Keratinocyte (primary cell): ENCODE measurements around the gene ALG3.

Source experiments
- CTCF ChIP-seq, 3 experiments: IDR thresholded peaks in 1 of 3; conservative IDR thresholded peaks in 1 of 3; optimal IDR thresholded peaks in 1 of 3; 2 replicates in 2 of 3; 3 replicates in 1 of 3; pipeline versions ENCODE3 to v1.5.1; 2011; ENCODE audit warnings: low read length in 3 of 3, mild to moderate bottlenecking in 3 of 3, moderate library complexity in 2 of 3, control low read depth in 1 of 3, inconsistent platforms in 1 of 3; ENCODE audit not compliant: insufficient read depth in 2 of 3; ENCODE audit errors: extremely low read depth in 1 of 3
- EZH2 ChIP-seq: IDR thresholded peaks from one replicate; pipeline ENCODE4 v1.6.1; 2012; ENCODE audit warnings: inconsistent platforms, mild to moderate bottlenecking, low read length, moderate library complexity

GRCh38 chr3:184289426-184289938 is 40.7 kb upstream of the ALG3 start:
- TF ChIP-seq CTCF (optimal IDR thresholded peaks at IDR 0.05 in 1 of 3, IDR thresholded peaks at IDR 0.05 in 1 of 3, conservative IDR thresholded peaks at IDR 0.05 in 1 of 3; ENCODE audit: extremely low read depth in 1 of 3, insufficient read depth in 2 of 3, low read length in 3 of 3) (peak; percentile 72 to 85 (median 77)), EZH2 (no peak)
